SU-DHL-6 (cell line): ENCODE results near the gene FEZF2.

Experiments
- EZH2phosphoT487 ChIP-seq: fragments of 200-600 bp; sonication (generic), shearing (Covaris generic); conservative IDR thresholded peaks from 2 replicates; pipeline ENCODE4 v1.6.1; 2018; ENCODE audit warnings: mild to moderate bottlenecking, antibody characterized with exemption, low read length, moderate library complexity, mixed read lengths
- TF ChIP-seq, protein P1 (sequence below): fragments of 200-600 bp; sonication (generic); IDR thresholded peaks from one replicate; pipeline ENCODE4 v1.5.1; 2017; ENCODE audit warnings: antibody characterized with exemption, mild to moderate bottlenecking, low read length, moderate library complexity; ENCODE audit not compliant: insufficient read depth, poor library complexity, severe bottlenecking

- TF ChIP-seq, protein P1, sequence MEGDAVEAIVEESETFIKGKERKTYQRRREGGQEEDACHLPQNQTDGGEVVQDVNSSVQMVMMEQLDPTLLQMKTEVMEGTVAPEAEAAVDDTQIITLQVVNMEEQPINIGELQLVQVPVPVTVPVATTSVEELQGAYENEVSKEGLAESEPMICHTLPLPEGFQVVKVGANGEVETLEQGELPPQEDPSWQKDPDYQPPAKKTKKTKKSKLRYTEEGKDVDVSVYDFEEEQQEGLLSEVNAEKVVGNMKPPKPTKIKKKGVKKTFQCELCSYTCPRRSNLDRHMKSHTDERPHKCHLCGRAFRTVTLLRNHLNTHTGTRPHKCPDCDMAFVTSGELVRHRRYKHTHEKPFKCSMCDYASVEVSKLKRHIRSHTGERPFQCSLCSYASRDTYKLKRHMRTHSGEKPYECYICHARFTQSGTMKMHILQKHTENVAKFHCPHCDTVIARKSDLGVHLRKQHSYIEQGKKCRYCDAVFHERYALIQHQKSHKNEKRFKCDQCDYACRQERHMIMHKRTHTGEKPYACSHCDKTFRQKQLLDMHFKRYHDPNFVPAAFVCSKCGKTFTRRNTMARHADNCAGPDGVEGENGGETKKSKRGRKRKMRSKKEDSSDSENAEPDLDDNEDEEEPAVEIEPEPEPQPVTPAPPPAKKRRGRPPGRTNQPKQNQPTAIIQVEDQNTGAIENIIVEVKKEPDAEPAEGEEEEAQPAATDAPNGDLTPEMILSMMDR = peak; percentile 51
- TF ChIP-seq EZH2phosphoT487 = no peak
Measured at GRCh38 chr3:62332835-62333244, 40.5 kb downstream of the FEZF2 start.
